ENCODE results near the gene CDKAL1.
"Not testable (repeated sequence)": the region's sequence is repeated elsewhere in the genome, so short reads cannot be mapped to it uniquely, and the experiment has no call there.

The CDKAL1 gene

GRCh38 chr6:21049572-21049971 lies 515.3 kb downstream of the CDKAL1 start:
- no peak for DNase-seq

GRCh38 chr6:21050935-21051334 lies 516.7 kb downstream of the CDKAL1 start:
- no peak for DNase-seq

GRCh38 chr6:21051777-21052176 lies 517.5 kb downstream of the CDKAL1 start:
- no peak for DNase-seq

- DNase-seq = no peak
Measured at GRCh38 chr6:21053612-21054011, 519.4 kb downstream of the CDKAL1 start.

- not testable (repeated sequence) for DNase-seq
Measured at GRCh38 chr6:21055480-21055879, 521.2 kb downstream of the CDKAL1 start.

- DNase-seq = no peak
Measured at GRCh38 chr6:21061892-21062291, 527.6 kb downstream of the CDKAL1 start.

- no peak for DNase-seq
Measured at GRCh38 chr6:21064756-21065340, 530.6 kb downstream of the CDKAL1 start.

GRCh38 chr6:21067521-21067920 lies 533.3 kb downstream of the CDKAL1 start:
- no peak for DNase-seq

GRCh38 chr6:21070620-21071019 lies 536.4 kb downstream of the CDKAL1 start:
- DNase-seq = no peak

GRCh38 chr6:21071780-21072468 lies 537.7 kb downstream of the CDKAL1 start:
- DNase-seq = no peak

GRCh38 chr6:21073318-21073839 lies 539.1 kb downstream of the CDKAL1 start:
- DNase-seq = no peak

- DNase-seq = no peak
Measured at GRCh38 chr6:21074484-21074883, 540.2 kb downstream of the CDKAL1 start.

- DNase-seq = no peak
Measured at GRCh38 chr6:21075986-21076385, 541.7 kb downstream of the CDKAL1 start.

GRCh38 chr6:21078497-21078896 lies 544.2 kb downstream of the CDKAL1 start:
- no peak for DNase-seq

- peak; percentile 82 for DNase-seq
Measured at GRCh38 chr6:21079468-21080048, 545.3 kb downstream of the CDKAL1 start.

- no peak for DNase-seq
Measured at GRCh38 chr6:21080221-21080620, 546.0 kb downstream of the CDKAL1 start.

GRCh38 chr6:21082091-21082490 lies 547.8 kb downstream of the CDKAL1 start:
- no peak for DNase-seq

- no peak for DNase-seq
Measured at GRCh38 chr6:21083708-21084107, 549.5 kb downstream of the CDKAL1 start.

- no peak for DNase-seq
Measured at GRCh38 chr6:21084656-21085055, 550.4 kb downstream of the CDKAL1 start.

- DNase-seq = no peak
Measured at GRCh38 chr6:21085211-21085610, 551.0 kb downstream of the CDKAL1 start.

GRCh38 chr6:21085643-21086042 lies 551.4 kb downstream of the CDKAL1 start:
- no peak for DNase-seq

GRCh38 chr6:21087188-21087587 lies 552.9 kb downstream of the CDKAL1 start:
- DNase-seq = no peak

- peak; percentile 64 for DNase-seq
Measured at GRCh38 chr6:21091411-21091810, 557.2 kb downstream of the CDKAL1 start.

GRCh38 chr6:21092231-21092772 lies 558.0 kb downstream of the CDKAL1 start:
- DNase-seq = peak; percentile 41

All from NCI-H2029 (cell line).